ENCODE results near the gene RFX4. TPM values are rescaled to one million over a fixed set of nuclear protein-coding genes. Genes with fewer than 3 reads are reported as not detected.

The RFX4 gene
- total RNA-seq, 1 experiment from 2014 or later: not detected

DNA sequence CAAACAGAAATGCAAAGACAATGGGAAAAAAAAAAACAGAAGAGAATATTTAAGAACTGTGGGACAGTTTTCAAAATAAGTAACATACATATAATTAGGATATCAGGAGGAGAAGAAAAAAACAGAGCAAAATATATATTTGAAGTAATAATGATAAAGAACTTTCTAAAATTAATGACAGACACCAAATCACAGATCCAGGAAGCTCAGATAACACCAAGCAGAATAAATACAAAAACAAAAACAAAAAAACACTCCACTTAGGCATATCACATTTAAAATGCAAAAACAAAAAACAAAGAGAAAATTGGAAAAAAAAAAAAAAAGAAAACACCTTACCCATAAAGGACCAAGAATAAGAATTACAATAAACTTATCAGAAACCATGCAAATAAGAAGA, 9.6 kb upstream of the RFX4 start (continued):
- TF ChIP-seq EZH2 (IDR thresholded peaks at IDR 0.05) (no peak), CBX3 (IDR thresholded peaks at IDR 0.05; ENCODE audit: low read depth) (no peak)
- TF ChIP-seq, protein P1, sequence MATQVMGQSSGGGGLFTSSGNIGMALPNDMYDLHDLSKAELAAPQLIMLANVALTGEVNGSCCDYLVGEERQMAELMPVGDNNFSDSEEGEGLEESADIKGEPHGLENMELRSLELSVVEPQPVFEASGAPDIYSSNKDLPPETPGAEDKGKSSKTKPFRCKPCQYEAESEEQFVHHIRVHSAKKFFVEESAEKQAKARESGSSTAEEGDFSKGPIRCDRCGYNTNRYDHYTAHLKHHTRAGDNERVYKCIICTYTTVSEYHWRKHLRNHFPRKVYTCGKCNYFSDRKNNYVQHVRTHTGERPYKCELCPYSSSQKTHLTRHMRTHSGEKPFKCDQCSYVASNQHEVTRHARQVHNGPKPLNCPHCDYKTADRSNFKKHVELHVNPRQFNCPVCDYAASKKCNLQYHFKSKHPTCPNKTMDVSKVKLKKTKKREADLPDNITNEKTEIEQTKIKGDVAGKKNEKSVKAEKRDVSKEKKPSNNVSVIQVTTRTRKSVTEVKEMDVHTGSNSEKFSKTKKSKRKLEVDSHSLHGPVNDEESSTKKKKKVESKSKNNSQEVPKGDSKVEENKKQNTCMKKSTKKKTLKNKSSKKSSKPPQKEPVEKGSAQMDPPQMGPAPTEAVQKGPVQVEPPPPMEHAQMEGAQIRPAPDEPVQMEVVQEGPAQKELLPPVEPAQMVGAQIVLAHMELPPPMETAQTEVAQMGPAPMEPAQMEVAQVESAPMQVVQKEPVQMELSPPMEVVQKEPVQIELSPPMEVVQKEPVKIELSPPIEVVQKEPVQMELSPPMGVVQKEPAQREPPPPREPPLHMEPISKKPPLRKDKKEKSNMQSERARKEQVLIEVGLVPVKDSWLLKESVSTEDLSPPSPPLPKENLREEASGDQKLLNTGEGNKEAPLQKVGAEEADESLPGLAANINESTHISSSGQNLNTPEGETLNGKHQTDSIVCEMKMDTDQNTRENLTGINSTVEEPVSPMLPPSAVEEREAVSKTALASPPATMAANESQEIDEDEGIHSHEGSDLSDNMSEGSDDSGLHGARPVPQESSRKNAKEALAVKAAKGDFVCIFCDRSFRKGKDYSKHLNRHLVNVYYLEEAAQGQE (IDR thresholded peaks at IDR 0.05; ENCODE audit: low read depth): no peak

DNA sequence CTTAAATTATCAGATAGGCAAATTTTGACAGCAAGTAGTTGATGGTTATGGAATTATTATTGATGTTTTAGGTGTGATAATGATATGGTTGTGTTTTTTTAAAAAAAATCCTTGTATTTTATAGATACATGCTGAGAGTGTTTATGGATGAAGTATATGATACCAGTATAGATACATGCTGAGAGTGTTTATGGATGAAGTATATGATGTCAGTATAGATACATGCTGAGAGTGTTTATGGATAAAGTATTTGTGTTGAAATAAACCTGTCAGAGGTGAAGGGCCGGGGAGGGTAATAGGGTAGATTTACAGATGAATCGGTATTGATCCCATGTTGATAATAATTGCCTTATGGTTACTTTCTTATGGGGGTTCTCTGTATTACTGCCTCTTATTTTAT, 6.0 kb upstream of the RFX4 start:
- no peak for DNase-seq (ENCODE audit: low read depth, low spot score)
- Histone ChIP-seq H2AFZ (ENCODE audit: low read depth, low read length, poor library complexity, severe bottlenecking) (no peak overlapping the region), H4K20me1 (ENCODE audit: insufficient read depth) (no peaks in the 10 kb centered on the region), H3K4me2 (ENCODE audit: low read length) (no peak overlapping the region), H3K36me3 (ENCODE audit: control insufficient read depth in 1 of 2, insufficient read depth in 2 of 2, low read length in 2 of 2) (no peaks in the 10 kb centered on the region), H3K27ac (ENCODE audit: low read depth, low read length) (no peak overlapping the region), H3K79me2 (ENCODE audit: insufficient read depth, low read length) (no peaks in the 10 kb centered on the region), H3K27me3 (ENCODE audit: insufficient read depth, low read length) (no peaks in the 10 kb centered on the region), H3K4me3 (replicated peaks in 1 of 2; ENCODE audit: low read depth in 1 of 2, low read length in 2 of 2) (no peak overlapping the region), H3K9me3 (ENCODE audit: control insufficient read depth in 1 of 2, insufficient read depth in 1 of 2, low read depth in 1 of 2, low read length in 2 of 2) (no peaks in the 10 kb centered on the region), H3K9me2 (ENCODE audit: insufficient read depth) (no peaks in the 10 kb centered on the region), H3K4me1 (ENCODE audit: control insufficient read depth in 1 of 2, insufficient read depth in 2 of 2, low read length in 2 of 2) (no peaks in the 10 kb centered on the region), H3K9ac (ENCODE audit: low read length) (no peak overlapping the region)
- ChIA-PET POLR2A (no interaction called here), RAD21 (ENCODE audit: low non-redundant PET in 1 of 2, low total read pairs in 2 of 2, uncharacterized antibody in 2 of 2, unreplicated experiment in 2 of 2) (no interaction called here), CTCF (no interaction called here)
- BruUV-seq (replicated peaks): no TSS peak
- TF ChIP-seq, protein P2, sequence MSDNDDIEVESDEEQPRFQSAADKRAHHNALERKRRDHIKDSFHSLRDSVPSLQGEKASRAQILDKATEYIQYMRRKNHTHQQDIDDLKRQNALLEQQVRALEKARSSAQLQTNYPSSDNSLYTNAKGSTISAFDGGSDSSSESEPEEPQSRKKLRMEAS (IDR thresholded peaks at IDR 0.05): no peak
- no peak for TF ChIP-seq RAD21 (IDR thresholded peaks at IDR 0.05; ENCODE audit: low read depth)
- TF ChIP-seq, protein P1 (IDR thresholded peaks at IDR 0.05; ENCODE audit: low read depth): no peak
- no peak for TF ChIP-seq SRF (IDR thresholded peaks at IDR 0.05; ENCODE audit: low read depth)
- no peak for TF ChIP-seq CEBPB (IDR thresholded peaks at IDR 0.05; ENCODE audit: low read depth)
- TF ChIP-seq YY1 (IDR thresholded peaks at IDR 0.05; ENCODE audit: extremely low read depth, insufficient replicate concordance, low read depth, low read length): no peak
- TF ChIP-seq SP1 (IDR thresholded peaks at IDR 0.05; ENCODE audit: low read depth): no peak
- no peak for TF ChIP-seq CBX3 (IDR thresholded peaks at IDR 0.05; ENCODE audit: low read depth)
- no peak for ATAC-seq
- intact Hi-C loops (cut with micrococcal nuclease): no loop called here

All from HCT116 (cell line).